Measurements from ENCODE around the gene LRIG1.
A peak's percentile ranks its signal among the peaks of the same experiment; 100 is the strongest.

Gene LRIG1

DNA sequence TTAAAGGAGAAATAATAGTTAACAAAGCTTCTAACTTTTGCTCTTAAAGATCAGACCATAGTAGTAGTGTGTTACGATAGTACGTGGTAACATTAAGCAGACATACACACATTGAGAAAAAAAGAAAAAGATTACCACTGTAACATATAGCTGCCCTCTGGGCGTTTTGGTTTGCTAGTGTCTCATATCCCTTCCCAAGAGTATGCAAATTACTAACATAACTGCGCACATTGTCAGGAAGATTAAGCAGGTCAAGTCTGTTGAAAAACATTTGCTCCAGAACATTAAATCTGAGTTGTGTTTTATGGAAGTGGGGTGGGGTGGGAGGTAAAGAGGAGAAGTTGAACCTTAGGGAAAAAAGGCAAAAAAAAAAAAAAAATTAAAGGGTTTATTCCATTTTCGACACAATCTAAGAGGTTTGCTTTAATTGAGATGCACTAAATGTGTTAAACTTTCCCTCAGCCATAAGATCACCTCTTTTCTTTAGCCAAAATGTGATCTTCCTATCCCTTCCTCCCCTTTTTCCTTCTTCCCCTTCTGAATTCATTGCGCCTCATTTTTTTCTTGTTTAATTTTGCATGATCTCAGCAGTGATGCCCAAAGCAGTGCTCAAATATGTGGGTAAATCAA lies 1.5 kb upstream of the LRIG1 start:
- no peak for DNase-seq

DNA sequence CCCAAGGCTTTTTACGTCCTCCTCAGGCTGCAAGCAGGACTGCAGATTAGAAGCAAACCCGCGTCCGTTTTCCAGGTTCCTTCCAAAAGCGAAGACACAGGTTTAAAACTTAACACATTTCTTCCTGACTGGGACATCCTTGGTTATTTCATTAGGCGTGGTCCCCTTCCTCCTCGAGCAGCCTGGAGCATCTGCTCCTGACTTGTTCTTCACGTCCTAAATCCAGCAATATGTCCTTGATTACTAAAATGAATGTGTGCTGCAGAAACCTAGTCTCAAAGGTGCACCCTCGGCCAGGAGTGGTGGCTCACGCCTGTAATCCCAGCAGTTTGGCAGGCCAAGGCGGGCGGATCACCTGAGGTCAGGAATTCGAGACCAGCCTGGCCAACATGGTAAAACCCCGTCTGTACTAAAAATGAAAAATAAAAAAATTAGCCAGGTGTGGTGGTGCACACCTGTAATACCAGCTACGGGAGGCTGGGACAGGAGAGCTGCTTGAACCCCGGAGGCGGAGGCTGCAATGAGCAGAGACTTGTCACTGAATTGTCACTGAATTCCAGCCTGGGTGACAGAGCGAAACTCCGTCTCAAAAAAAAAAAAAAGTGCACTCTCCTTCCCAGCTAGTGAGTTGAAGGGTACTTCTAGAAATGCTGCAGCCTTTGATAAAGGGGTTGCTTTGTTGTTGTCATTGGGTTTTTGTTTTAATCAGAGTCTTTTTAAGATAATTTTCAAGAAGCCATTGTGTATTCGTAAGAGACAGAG lies 842 bp upstream of the LRIG1 start:
- DNase-seq: no peak

DNA sequence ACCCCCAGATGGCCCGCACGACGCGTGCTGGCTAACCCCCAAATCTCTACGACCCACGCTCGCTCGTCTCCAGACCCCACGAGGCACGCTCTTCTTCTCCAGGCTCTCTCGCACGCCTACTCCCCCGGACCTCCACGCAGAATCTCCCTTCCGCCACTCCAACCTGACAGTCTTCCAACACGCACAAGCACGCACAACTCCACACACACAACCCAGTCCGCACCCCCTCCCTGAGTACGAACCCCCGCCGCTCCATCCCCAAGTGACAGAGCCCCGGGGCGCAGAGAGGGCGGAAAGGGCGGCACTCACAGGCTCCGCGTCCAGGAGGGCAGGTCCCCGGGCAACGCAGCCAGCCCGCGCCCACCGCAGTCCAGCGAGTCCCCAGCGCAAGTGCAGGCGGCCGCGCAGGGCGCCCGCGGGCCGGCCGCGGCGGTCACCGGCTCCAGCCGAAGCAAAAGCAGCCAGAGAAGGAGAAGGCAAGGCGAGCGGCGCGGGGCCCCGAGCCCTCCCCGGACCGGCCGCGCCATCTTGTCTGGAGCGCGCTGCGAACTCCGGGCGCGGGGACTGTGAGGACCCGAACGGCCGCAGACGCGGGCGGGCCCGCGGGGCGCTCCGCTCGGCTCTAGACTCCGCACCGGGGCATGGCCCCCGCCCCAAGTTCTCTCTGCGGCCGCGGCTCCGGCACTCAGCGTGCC lies 794 bp downstream of the LRIG1 start:
- peak; percentile 25 for DNase-seq

DNA sequence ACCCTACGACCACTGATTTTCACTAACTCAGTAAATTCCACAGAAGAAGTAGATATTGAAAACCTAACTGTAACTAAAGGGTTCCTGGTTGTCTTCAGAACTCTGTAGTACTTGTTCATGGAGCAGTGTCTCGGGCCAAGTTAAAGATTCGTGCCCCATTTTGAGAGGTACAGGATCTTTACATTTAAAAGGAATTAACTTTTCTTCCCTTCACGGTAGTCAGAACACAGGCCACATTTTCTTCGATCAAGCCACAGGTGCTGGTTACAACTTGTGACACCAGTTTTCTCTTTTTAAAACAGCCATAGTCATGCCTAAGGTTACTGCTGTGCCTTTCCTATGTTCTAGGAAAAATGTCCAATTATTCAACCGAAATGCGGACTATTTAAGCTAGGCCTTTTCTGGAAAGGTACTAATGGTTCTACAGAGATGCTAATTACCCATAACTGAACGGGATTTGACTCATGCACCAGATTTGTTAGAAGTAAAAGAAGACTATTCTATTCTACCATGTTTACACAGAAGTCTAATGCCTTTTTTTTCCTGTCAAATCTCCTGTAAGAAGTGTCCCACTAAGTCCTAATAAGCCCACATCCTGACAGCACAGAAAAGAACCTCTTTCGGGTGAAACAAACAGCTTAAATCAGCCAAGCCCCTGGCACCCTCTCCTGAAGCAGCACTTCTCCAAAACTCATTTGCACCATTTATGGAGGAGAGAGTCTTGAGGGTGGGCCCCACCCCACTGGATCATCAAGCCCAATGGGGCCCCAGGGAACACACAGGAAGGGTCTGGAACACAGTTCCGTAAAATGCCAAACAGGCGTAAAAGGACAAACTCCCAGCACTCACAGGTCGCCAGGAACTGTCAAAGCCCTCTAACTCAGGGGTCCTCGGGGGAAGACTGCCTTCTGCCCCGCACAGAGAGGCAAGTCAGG lies 1.9 kb downstream of the LRIG1 start:
- peak; percentile 6 for DNase-seq

DNA sequence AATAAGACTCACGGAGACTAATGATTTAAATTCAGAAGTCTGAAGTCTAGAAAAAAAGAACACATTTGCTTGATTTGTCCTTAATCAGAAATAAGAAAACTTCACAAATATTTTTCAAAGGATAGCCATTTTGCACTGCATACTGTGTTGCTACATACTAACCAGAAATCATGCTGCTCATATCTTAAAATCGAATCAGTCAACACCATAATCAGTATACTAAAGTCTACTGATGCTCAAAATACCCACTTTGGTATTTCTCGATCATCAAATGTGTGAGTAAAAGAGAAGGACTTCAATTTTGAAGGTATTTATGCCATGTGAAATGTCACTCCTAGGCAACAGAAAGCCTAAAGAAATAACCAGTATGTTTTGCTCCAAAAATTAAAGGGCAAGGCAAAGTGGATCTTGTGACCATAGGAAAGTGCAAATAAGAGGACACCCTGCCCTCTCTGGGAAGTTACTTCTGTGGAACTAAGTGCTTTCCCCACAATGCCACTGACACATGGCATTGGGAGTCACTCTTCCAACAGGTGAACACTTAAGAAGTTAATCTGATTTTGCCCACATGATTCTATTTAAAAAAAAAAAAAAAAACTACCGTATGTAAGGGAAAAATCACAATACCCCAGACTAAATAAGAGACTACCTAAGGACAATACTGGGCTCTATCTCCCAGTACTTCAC lies 2.7 kb downstream of the LRIG1 start:
- DNase-seq: no peak

DNA sequence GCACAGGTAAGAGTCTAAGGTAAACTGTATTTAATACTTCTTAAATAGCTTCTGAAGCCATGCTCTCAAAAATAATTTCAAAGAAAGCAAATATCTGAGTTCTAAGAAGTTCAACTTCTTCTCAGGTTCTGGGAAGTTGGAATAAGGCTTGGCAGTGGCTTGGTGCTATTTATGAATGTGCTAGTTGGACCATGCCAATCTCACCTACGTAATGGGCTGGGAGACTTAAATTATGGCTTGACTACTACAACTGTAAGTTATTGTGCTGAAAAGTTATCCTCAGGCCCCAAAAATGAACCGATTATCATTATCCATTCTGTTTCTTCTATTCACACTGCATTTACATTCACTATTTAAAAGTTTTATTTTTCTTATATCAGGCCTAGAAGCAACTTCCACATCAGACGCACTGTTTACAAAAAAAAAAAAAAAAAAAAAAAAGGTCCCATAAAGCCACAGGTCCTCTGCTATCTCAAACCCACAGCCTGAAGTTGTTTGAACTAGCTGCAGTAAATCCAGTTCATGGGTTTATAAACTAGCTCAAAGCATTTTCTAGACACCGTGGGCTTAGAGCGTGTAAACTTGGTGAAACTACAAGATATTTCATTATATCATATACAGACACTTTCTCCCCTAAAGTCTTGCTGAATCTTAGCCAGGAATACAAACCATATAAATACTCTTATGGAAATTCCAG lies 3.4 kb downstream of the LRIG1 start:
- no peak for DNase-seq

DNA sequence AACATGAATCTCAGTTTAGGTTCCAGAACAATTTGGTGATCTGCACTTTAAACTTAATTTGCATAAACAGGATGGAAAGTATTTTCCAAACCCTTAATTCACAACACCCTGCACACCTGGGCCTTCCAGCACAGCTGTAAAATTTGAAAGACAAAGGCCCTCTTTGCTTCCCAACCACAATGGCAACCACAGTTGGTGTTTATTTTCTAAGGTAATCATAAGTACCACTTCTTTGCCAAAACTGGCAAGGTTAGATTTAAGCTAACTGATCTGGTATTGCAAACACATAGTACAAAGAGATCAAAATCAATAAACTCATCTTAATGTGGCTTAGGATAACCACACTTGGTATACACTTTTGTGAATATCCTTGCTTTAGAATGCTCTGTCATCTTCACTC lies 4.1 kb downstream of the LRIG1 start:
- no peak for DNase-seq

DNA sequence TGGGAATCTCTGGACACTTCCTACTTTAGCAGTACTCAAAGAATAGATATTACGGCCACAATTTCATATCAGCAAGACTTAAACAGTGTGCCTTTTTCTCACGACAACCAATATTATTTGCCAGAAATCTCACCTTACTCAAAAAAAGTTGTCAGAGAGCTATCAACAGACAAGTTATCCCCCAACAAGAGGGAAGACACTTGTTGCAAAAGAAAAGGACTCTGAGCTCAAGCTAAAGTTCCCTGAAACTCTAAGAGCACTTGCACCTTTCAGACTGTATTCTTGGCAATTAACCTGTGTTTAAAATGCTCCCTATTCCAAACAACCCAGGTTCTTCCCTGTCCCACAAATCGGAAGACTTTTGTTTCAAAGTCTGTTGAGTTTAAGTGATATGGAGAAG lies 4.5 kb downstream of the LRIG1 start:
- DNase-seq: no peak

DNA sequence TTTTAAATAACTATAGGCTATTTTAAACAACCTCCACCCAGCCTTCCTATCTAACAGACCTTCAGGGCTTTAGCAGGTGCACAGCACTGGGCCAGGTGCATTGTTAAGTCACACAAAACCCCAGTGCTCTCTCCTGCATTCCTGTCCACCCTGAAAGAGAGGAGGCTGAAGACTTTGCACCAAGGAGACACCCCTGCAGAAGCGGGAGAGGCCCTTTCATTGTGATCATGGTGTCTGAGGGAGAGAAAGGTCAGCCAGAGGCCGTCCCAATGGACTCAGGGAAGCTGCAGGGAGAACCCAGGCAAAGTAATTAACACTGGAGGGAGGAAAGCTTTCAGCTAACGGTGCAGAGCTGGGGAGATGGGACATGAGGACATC lies 5.2 kb downstream of the LRIG1 start:
- DNase-seq: no peak

DNA sequence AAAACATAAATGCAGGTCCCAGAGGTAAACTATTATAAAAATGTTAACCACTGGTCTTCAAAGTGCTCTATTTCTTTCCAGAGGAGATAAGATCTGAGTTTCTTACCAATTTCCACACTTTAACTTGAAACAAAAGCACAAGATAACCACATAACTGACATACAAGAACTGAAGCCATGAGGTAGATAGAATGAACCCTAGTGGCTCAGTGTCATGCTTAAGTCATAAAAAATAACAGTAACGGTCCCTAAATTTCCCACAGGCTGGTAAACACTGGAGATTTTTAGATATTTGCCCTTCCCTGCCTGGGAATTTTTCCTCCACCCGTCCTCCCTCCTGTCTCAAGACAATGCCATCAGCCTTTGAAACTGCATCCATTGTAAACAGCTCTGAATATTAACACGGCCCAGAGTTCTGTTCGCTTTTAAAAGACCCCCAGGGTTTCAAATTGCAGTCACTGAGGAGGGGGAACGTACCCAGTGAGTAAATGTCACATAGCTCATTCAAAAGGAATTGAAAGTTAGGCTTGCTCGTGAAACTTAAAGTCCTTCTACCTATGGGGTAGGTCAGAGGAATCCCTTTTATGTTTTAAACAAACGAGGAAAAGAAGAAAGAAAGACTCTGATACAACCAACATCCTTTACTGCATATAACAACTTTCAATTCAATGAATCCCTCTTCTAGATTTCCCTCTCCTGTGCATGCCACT lies 5.7 kb downstream of the LRIG1 start:
- DNase-seq: no peak

DNA sequence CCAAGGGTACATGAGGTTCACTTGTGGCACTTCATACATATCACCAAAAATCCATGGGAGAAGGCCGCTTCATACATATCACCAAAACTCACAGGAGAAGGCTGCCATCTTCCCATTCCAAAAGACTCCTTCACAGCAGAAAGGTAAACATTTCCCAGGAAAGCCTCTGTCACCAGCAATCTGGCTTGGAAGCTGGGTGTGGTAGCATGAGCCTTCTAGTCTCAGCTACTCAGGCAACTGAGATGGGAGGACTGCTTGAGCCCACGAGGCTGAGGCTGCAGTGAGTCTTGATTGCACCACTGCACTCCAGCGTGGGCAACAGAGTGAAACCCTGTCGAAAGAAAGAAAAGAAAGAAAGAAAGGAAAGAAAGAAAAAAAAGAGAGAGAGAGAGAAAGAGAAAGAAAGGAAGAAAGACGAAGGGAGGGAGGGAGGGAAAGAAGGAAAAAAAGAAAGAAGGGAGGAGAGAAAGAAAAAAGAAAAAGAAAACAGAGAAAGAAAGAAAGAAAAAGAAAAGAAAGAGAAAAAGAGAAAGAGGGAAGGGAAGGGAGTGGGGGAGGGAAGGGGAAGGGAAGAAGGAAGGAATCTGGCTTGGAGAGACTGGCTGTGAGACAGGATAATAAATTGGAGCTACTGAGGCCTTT lies 7.2 kb downstream of the LRIG1 start:
- no peak for DNase-seq

DNA sequence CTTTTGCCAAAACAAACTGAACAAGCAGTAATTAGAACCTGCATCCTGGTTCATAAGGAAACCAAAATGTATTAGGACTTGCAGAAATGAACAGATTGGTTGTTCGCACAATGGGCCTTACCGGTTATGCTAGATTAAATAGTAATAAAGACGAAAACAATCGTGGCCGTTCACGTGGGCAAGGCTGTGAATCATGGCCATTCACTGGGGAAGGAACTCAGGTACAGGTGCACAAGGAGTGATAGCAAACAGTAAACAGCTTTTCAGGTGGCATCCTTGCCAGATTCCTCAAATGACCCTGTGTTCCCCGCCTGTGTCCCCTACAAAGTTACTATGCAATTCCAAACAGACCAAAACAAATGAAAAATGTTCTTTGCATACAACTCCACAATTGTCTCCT lies 8.2 kb downstream of the LRIG1 start:
- no peak for DNase-seq

DNA sequence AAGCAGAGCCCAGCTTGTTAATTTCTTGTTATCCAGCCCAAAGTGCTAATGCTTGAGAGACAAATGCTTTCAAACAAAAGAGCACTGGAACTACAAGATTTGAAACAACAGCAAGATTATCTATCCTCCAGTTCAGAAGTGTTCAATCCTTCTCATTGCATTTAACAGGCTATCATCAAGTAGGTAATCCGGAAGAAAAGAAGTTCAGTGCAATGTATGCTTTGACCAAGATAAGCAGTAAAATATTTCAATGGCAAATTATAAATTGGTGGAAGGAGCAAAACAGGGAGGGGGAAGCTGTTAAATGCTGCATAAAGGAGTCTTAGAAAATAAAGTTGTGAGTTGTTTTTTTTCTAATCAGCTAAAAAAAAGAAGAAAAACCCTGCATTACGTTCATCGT lies 8.8 kb downstream of the LRIG1 start:
- DNase-seq: no peak

DNA sequence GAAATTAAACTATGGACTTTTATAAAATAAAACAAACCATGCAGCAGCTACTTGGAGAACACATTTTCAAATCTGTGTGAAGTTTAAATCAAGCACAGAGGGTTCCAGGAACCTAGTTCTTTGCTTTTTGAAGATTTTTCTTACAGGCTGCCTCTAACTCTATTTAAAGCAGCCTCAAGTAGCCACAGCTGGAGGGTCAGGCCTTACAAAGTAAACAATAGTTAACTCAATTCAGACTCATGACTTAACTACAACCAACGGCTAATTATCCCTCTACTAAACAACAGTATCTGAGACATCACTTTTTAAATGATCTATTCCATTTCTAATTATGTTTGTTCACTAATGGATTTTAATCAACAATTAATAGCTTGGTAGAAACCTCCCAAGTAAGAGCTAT lies 9.8 kb downstream of the LRIG1 start:
- DNase-seq: no peak

DNA sequence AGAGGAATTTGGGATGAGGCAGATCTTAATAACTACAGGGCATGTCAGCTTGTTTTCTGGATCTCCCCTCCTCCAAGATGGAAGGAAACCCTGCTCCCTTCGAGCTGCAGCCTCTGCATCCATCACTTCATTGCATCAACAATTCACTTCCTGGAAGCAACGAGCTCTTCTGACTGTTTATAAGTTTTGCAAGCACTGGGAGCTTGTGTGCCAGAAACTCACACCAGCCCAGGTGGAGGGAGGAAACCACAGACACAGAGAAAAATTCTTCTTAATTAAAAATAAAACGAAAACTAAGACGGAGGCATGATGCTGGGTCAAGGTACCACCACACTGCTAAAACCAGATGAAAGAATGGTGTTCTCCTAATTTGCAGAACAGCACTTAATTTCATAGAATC lies 10.6 kb downstream of the LRIG1 start:
- DNase-seq: no peak

DNA sequence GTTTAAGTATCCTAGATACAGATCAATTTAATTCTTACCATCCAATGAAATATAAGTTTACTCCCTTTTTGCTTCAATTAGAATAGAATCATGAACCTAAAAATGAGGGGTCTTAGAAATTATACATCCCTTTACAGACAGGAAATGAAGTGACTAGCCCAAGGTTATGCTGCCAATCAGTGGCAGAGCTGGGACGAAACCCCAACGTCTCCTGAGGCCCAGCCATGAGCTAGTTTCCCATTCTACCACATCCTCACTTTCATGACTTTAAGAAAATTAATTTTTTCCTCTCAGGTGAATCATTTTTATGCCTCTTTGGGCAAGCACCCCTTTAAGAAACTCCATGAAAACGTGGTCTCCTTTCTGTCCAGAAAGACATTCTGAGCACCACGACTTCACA lies 11.2 kb downstream of the LRIG1 start:
- no peak for DNase-seq

DNA sequence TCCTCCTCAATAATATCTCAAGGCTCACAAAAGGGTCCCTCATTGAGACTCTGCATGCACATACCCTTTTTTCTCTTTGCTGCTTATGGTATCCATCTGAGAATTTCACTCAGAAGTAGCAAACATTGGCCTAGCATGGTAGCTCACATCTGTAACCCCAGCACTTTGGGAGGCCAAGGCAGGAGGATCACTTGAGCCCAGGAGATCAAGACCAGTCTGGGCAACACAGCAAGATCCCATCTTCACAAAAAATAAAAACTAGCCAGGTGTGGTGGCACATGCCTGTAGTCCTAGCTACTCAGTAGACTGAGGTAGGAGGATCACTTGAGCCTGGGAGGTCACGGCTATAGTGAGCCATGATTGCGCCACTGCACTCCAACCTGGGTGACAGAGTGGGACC lies 11.7 kb downstream of the LRIG1 start:
- no peak for DNase-seq

DNA sequence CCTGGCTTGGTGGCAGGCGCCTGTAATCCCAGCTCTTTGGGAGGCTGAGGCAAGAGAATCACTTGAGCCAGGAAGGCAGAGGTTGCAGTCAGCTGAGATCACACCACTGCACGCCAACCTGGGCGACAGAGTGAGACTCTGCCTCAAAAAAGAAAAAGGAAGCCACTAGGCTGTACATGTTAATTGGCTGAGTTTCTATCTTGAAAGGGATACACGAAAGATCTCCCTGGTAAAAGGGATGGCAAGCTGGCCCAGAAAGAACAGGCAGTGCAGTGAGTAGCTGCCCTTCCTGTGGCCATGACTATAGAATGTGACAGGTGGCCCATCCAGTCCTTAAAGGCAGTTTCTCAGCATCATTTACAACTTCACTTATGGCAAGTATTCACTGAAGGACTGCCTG lies 12.3 kb downstream of the LRIG1 start:
- DNase-seq: no peak

DNA sequence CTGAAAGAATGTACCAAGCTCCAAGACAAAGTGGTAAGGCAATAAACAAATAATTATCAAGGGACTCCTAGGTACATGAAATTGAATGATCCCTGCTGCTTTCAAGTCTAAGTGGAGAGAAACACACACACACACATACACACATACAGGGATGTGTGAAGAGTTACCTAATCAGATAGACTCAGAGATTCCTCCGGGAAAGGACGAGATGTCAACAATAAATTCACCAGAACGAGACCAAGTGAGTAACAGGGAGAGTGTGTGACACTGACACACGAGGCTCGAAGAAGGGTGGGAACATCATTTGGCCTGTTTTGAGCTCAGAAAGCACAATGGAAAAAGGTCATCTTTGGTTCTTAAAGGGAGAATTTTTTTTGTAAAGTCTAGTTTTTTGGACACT lies 13.4 kb downstream of the LRIG1 start:
- no peak for DNase-seq

DNA sequence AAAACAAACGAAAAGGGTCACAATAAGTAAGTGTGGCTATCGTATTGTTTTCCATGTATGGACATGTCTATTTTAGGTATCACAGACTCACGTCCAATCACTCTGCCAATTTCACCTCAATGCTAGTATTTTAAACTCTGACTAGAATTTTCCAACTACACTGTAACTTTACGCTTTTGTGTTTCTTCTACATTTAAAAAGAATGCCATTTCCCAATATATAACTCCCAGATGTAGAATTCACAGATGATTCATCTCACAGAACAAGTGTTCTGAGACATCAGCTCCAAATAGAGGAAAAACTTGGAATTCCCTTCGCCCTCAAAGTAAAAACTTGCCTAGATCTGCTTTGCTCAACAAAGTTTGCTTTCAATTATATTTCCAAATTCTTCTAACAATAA lies 14.2 kb downstream of the LRIG1 start:
- no peak for DNase-seq

DNA sequence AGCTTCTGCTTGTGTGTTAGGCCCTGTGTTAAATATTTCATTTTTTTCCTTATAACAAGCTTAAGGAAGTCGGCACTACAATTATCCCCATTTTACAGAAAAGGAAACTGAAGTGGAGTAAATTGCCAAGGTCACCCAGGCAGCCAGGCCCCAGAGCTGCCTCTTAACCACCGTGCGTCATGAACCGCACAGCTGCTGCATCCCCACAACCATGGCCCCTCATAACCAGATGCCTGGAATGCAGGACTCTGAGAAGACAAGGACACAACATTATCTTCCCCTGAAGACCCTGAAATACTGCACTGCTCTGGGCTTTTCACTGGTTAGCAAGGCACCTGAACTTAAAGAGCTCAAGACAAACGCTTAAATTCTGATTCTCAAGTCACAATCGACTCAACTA lies 14.6 kb downstream of the LRIG1 start:
- no peak for DNase-seq
